ENCODE data around the gene CCDC69.

CCDC69 gene

DNA sequence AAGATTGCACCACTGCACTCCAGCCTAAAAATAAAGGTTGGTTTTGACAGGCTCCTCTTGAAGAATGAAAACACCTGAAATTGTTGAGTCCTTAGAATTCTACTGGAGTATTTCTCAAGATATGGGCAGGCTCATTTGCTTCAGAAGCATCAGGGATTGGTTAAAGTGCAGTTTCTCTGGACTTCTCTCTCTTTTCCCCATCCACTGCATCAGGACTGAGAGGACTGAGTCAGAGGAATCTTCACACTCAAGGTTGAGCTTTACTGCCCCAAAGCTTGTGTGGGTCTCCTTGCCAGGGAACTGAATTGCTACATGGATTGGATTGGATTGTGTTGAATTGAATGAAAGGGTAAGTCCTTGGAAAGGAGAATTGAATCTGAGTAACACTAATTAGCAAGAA, 7.5 kb upstream of the CCDC69 start:
- H3K4me3 ChIP-seq (ENCODE audit: low read depth, low read length) = no peak overlapping the region
- DNase-seq (ENCODE audit: low read depth) = no peak
- TF ChIP-seq, protein P1, sequence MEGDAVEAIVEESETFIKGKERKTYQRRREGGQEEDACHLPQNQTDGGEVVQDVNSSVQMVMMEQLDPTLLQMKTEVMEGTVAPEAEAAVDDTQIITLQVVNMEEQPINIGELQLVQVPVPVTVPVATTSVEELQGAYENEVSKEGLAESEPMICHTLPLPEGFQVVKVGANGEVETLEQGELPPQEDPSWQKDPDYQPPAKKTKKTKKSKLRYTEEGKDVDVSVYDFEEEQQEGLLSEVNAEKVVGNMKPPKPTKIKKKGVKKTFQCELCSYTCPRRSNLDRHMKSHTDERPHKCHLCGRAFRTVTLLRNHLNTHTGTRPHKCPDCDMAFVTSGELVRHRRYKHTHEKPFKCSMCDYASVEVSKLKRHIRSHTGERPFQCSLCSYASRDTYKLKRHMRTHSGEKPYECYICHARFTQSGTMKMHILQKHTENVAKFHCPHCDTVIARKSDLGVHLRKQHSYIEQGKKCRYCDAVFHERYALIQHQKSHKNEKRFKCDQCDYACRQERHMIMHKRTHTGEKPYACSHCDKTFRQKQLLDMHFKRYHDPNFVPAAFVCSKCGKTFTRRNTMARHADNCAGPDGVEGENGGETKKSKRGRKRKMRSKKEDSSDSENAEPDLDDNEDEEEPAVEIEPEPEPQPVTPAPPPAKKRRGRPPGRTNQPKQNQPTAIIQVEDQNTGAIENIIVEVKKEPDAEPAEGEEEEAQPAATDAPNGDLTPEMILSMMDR (IDR thresholded peaks at IDR 0.05; ENCODE audit: control insufficient read depth, extremely low read depth, insufficient read depth) = no peak

DNA sequence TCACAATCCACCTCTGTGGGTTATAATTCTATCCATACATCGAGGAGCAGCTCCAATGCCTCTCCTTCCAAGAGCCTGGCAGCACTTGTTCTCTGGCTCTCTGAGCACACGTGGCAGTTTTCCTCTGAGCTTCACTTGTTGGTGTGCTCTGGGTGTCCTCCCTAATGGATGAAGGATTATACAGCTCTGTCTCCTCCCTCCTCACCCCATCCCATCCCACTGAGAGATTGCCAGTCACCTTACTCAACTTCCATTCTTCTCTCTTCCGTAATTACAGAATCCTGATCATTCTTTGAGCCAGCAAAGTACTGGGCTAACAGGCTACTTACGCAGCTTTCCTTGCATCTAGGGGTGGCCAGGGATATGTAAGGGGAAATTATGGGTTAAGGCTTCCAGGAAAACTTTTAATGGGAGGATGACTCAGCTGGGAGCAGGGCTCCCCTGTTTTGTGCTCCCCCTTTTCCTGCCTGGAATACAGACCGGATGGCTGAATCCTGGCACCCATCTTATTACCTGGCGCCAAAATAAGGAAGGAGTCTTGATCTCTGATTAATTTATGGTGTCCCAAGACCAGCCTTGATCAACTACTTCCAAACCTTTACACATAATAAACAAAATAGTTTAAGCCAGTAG, 6.3 kb upstream of the CCDC69 start:
- DNase-seq (ENCODE audit: low read depth) = no peak
- TF ChIP-seq, protein P1 (IDR thresholded peaks at IDR 0.05; ENCODE audit: control insufficient read depth, extremely low read depth, insufficient read depth) = no peak
- H3K4me3 ChIP-seq (ENCODE audit: low read depth, low read length) = no peak overlapping the region

DNA sequence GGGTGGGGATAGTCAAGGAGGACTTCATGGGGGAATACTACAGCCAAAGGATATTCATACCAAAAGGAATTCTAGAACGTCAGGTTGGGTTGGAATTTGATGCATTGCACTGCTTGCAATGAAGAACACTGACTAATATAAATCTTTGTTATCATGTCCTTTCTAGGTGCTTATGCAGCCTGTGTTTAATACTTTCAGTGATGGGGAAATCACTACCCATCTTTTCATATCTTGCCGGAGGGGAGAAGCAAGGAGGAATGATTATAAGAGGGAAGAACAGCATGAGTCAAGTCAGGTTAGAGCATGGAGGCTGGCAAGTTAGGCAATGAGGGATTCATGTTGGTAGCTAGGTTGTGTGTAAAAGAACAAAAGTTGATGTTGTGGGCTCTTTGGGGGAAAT, 5.1 kb upstream of the CCDC69 start:
- no peak for DNase-seq (ENCODE audit: low read depth)
- no peak overlapping the region for H3K4me3 ChIP-seq (ENCODE audit: low read depth, low read length)
- TF ChIP-seq, protein P1 (IDR thresholded peaks at IDR 0.05; ENCODE audit: control insufficient read depth, extremely low read depth, insufficient read depth) = no peak

DNA sequence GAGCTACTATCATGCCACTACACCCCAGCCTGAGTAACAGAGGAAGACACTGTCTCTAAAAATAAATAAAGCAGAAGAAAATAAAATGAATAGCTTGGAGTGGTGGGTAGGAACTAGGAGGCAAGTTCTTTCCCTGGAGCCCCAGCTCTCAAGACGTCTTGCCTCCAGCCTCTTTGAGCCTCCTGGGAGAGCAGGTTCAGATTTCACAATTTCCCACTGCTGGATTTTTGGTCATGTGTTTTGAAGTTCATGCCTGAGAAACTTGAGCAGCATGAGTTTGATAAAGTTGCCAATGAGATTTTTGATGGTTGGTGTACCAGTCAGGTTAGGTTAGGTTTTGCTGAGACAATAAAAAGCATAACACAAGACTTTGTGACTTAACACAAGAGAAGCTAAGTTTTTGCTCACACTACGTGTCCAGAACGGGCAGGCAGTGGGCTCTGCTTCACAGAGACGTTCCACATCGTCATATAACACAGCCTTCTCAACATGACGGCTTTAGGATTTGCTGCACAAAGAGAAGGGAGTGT, 4.1 kb upstream of the CCDC69 start:
- no peak for DNase-seq (ENCODE audit: low read depth)
- TF ChIP-seq, protein P1 (IDR thresholded peaks at IDR 0.05; ENCODE audit: control insufficient read depth, extremely low read depth, insufficient read depth) = no peak
- H3K4me3 ChIP-seq (ENCODE audit: low read depth, low read length) = no peak overlapping the region

DNA sequence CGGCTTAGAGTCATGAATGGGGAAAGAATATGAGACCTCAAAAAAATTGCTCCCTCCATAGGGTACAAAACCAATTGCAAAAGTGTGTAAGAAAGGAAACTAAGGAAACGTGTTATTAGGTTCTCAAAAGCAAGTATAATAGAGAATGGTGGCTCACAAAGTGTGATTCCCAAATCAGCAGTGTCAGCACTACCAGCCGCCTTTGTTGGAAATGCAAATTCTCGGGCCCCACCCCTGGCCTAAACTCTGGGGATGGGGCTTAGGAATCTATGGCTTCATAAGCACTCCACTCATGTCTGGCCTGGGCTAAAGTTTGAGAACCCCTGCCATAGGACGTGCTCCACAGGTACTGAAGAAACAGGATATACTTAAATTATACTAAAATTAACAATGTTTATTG, 1.6 kb upstream of the CCDC69 start:
- H3K4me3 ChIP-seq (ENCODE audit: low read depth, low read length) = no peak overlapping the region
- TF ChIP-seq, protein P1 (IDR thresholded peaks at IDR 0.05; ENCODE audit: control insufficient read depth, extremely low read depth, insufficient read depth) = no peak
- no peak for DNase-seq (ENCODE audit: low read depth)

DNA sequence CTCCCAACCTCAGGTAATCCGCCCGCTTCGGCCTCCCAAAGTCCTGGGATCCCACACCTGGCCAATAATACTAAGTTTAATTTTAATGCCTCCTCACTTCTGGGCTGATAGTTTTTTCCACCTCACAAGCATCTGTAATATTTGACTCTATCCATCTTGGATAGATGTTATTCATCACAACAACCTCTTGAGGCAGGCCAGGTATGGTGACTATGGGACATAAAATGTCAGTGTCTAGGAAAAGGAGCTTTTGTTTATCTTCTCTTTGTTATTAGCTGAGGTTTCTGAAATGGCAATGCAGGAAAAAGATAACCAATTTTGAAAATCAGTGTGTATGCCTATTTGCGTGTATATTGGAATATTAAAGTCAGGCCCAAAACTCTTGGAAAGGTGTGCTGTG, 1.2 kb upstream of the CCDC69 start:
- TF ChIP-seq, protein P1 (IDR thresholded peaks at IDR 0.05; ENCODE audit: control insufficient read depth, extremely low read depth, insufficient read depth) = no peak
- no peak for DNase-seq (ENCODE audit: low read depth)
- H3K4me3 ChIP-seq (ENCODE audit: low read depth, low read length) = no peak overlapping the region

DNA sequence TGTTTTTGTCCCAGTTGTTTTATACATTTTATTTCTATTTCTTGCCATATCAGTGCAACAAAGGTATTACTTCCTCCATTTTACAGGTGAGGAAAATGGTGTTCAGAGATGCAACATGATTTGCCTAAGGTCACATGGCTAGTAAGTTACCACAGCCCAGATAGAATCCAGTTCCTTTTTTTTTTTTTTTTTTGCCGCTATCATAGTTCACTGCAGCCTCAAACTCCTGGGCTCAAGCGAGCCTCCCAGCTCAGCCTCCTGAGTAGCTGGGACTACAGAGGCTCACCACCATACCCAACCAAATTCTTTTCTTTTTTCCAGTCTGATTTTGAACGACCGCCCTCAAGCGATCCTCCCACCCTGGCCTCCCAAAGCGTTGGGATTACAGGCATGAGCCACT, 480 bp upstream of the CCDC69 start:
- TF ChIP-seq, protein P1 (IDR thresholded peaks at IDR 0.05; ENCODE audit: control insufficient read depth, extremely low read depth, insufficient read depth) = no peak
- H3K4me3 ChIP-seq (ENCODE audit: low read depth, low read length) = peak overlapping the region; percentile 55
- no peak for DNase-seq (ENCODE audit: low read depth)
